ENCODE data around the gene CYP51A1.
"Not testable (repeated sequence)": the region's sequence is repeated elsewhere in the genome, so short reads cannot be mapped to it uniquely, and the experiment has no call there.

Gene CYP51A1

DNA sequence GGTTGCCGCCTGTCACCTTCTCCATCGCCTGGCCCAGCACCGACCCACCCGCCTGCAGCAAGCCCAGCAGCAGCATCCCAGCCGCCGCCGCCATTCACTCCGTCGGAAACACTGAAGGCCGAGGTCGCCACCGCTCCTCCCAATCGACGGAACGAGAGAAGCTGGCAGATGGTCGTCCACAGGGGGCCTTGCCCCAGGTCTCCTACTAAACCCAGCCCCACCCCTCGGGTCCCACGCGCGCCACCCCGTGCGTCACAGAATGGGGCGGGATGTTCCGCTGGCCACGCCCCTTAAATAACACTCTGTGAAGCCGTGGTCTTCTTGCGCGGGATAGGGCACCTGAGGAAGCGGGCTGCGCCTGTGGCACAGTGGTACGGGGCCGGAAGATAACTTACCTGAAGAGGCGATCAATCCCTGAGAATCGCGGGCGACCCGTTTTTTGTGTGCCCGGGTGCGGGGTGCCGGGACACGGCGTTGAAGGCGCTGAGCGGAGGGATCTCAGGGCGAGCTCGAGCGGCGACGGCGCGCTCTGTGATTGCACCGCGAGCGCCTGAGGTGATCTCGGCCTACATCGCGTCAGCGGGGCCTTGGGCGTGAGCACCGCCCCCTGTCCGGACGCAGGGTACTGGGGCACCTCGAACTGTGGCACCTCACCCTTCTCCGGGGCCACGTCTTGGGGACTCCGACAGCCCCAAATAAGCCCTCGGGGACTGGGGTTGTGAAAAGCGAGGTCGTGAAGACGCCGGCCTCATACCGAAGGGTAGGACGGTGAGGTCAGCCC, at the start of gene CYP51A1:
Gene CYP51A1 (minus strand): TSS at position 207 of the 781 bp plus-strand sequence. CDS start 113 bp downstream, at position 94.
- DNase-seq = peak; percentile 44 to 68

DNA sequence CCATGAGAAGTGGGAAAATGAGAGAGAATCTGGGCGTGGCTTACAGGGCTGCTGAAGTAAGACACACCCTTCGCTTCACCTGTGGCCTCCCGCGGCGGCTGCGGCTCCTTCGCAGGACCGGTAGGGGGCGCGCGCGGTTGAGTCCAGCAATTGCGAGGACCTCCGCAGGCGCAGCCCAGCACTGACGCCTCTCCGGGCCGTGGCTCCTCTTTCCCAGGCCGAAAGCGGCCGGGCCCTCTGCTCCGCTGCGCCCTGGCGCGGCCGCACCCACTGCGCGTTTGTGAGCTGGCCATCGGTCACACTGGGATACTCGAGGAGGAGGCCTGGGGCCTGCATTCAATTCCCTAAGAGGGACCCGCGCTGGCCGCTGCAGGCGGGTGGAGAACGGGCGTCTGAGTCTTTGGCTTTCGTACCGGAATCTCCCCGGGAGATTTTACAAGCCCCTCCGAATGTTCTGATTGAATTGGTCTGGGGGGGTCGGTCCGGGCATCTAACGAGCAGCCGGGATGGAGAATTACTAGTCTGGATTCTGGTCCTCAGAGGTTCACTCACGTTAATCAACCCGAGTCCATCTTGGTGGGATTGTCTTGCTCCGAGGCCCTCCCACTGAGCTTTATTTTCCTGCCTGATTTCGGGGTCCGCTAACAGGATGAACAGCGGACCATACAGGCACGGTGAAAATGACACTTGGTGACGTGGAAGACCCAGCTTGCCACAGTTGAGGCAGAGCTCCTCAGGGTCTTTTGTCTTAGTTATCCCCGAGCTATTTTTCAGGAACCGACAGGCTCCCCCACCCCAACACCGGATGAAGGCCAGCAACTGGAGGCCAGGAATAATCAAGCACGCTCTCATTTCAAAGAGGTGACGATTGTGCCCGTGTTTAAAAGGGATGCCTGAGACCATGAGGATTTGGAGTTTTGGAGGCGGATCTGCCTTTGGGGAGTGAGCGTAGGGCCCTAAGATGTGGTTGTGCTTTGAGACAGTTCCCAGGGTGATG, 44.9 kb upstream of the CYP51A1 start, which contains the start of gene LRRD1:
Gene LRRD1 (minus strand): TSS at position 215 of the 997 bp plus-strand sequence. CDS start 13,940 bp downstream, outside the sequence.
- peak; percentile 41 to 59 for DNase-seq

DNA sequence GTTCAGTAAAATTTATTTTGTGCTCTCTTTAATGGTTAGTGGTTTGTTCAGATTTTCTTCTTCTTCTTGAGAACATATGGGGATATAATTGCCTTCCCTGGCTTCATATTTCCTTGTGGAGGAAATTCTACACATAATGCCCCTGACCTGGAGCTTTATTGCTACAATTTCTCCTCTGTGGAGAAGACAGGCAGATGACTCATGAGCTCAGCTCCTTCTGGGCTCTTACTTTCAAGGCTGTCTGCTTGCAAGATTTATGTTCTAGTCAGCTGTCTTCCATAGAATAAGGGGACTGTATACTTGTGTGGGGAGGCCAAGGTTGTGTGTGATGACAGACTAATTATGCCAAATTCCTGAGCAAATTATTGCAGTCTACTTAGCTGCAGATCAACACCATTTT, 43.1 kb upstream of the CYP51A1 start:
- no peak for DNase-seq

DNA sequence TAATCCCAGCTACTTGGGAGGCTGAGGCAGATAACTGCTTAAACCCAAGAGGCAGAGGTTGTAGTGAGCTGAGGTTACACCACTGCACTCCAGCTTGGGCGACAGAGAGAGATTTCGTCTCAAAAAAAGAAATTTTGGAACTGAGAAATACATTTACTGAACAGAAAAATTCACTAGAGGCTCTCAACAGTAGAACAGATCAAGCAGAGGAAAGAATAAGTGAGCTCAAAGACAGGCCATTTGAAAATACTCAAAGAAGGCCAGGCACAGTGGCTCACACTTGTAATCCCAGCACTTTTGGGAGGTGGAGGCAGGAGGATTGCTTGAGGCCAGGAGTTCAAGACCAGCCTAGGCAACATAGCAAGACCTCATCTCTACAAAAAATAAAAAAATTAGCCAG, 35.3 kb upstream of the CYP51A1 start:
- DNase-seq = not testable (repeated sequence)

DNA sequence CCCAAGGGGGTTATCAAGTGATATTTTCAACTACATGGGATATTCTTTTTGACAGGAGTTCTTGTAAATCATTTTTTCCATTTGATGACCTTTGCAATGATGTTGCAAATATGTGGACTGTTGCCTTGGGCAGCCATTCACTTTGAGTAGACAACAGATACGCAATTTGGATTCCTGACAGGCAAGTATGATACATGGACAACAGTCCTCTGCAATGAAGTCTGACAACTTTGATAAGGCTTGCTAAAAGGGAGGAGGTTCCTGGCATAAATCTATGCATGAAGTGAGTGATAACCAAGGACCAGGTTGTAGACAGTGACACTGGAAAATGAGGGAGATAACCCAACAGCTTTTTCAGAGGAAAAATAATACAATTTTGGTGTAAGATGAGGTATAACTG, 27.0 kb upstream of the CYP51A1 start:
- no peak for DNase-seq

DNA sequence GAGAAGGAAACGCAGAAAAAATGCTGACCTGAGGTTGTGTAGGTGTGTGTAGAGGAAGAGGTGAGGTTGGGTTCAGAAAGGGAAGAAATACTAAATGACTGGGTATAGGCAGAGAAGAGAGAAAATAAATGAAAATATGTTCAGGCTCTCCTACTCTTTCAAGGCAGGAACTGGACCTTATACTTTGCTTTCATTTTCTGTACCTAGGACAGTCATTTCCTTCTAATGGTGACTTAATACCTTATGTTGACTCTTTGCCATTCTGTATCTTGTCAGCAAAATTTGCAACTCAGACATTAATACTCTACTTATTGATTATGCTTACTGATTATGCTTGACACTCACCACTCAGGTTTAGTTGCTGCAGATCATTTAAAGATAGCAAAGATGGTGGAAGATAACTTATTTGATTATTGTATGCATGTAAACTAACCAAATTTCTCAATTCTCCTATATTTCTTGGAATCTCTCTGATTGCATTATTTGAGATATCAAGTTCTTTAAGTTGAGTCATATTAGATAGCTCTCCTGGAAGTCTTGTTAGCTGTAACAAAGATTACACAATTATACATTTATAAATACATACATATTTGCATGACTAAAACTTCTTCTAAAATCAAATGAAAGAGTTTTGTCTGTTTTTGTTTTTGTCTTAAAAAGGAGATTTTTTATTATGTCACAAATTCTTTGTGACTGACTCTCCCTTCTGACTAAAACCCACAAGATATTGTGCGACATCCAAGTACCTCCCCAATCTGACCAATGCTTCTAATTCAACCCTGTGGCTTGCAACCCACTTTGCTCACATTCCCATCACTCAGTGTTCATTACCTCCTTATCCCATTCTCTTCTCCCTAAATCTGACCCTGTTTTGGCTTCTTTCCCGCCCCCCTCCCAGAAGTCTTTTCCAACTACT, 24.6 kb upstream of the CYP51A1 start:
- DNase-seq = no peak

DNA sequence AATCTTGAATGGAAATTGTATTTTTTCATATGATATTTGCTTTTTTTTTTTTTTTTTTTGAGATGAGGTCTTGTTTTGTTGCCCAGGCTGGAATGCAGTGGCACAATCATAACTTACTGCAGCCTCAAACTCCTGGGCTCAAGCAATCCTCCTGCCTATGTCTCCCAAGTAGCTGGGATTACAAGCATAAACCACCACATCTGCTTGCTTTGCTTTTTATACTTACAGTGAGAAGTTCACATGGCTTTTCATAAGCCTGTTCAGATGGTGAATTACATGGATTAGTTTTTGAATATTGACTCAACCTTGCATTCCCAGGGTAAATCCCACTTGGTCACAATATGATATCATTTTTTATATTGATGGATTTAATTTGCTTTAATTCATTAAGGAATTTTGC, 22.7 kb upstream of the CYP51A1 start:
- DNase-seq = no peak

DNA sequence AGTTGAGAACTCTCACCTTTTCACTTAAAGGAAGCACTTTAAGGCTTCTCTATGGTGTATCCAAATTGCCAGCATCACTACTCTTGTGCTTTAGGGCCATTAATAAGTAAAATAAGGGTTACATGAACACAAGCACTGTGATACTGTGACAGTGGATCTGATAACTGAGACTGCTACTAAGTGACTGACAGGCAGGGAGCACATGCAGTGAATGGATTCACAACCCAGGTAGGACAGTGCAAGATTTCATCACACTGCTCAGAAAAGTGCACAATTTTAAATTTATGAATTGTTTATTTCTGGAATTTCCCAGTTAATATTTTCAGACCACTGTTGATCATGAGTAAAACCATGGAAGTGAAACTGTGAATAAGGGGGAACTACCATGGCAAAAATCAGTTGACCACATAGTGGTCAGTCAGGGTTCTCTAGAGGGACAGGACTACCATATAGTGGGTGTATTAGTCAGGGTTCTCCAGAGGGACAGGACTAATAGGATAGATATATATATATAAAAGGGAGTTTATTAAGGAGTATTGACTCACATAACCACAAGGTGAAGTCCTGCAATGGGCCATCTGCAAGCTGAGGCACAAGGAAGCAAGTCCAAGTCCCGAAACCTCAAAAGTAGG, 20.9 kb upstream of the CYP51A1 start:
- no peak for DNase-seq

DNA sequence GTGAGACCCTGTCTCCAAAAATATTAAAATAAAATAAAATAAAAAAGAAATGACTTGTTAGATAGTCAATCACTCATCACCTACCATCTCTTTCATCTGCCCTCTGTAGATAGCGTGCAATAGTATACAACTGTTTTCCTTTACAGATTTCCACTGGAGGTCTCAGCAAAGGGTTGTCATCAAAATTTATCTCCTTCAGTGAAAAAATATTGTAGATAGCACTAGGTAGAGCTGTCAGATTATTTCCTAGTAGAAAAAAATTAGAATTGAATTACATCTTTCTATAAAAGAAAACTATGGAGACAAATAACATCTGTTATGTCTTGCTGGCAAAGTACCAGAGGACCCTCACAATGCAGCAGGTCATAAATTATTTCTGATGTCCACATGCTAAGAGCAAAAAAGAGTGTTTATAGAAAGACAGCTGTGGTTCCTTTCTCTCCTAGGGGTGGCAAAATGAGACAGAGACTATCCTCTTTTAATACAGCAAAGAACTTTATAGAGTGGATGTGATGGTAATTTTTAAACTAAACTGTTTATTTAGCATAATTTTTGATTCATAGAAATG, 16.3 kb upstream of the CYP51A1 start:
- no peak for DNase-seq

DNA sequence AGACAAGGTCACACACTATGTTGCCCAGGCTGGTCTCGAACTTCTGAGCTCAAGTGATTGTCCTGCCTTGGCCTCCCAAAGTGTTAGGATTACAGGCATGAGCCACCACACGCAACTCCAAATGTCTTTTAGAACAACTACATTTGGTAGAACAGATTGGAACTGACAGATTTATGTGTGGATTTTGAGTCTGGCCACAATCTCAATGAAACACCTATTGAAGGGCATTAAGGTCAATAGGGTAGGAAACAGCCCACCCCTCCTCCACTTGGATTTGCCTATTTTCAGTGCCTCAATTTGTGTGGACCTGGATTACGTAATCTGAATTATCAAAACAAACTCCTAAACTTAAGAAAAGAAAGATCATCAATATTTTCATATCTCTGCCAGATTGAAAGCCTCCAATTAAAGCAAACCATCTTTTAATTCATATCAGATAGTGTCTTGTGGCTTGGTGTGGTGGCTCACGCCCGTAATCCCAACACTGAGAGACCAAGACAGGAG, 15.5 kb upstream of the CYP51A1 start:
- no peak for DNase-seq

DNA sequence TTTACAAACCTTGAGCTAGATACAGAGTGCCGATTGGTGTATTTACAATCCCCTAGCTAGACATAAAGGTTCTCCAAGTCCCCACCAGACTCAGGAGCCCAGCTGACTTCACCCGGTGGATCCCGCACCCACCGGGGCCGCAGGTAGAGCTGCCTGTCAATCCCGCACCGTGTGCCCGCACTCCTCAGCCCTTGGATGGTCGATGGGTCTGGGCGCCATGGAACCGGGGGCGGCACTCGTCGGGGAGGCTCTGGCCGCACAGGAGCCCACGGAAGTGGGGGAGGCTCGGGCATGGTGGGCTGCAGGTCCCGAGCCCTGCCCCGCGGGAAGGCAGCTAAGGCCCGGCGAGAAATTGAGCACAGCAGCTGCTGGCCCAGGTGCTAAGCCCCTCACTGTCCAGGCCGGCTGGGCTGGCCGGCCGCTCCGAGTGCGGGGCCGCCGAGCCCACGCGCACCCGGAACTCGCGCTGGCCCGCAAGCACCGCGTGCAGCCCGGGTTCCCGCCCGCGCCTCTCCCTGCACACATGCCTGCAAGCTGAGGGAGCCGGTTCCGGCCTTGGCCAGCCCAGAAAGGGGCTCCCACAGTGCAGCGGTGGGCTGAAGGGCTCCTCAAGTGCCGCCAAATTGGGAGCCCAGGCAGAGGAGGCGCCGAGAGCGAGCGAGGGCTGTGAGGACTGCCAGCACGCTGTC, 9.1 kb upstream of the CYP51A1 start:
- DNase-seq = not testable (repeated sequence)

DNA sequence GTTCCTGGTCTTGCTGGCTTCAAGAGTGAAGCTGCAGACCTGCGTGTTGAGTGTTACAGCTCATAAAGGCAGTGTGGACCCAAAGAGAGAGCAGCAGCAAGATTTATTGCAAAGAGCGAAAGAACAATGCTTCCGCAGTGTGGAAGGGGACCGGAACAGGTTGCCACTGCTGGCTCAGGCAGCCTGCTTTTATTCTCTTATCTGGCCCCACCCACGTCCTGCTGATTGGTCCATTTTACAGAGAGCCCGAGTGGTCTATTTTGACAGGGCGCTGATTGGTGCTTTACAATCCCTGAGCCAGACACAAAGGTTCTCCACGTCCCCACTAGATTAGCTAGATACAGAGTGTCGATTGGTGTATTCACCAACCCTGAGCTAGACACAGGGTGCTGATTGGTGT, 8.5 kb upstream of the CYP51A1 start:
- not testable (repeated sequence) for DNase-seq

DNA sequence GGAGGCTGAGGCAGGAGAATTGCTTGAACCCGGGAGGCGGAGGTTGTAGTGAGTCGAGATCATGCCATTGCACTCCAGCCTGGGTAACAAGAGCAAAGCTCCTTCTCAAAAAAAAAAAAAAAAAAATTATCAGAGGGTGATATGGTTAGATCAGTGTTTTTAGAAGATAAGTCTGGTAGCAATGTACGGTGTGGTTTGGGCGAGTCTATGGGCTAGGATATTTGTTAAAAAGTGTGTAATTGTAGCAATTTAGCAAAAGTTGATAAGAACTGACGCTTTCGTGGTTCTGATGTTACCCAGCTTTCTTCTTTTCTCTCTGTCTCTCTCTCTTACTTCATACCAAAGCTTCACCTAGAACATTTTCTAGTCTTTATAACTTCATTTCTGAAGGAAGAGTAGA, 6.9 kb upstream of the CYP51A1 start:
- no peak for DNase-seq

DNA sequence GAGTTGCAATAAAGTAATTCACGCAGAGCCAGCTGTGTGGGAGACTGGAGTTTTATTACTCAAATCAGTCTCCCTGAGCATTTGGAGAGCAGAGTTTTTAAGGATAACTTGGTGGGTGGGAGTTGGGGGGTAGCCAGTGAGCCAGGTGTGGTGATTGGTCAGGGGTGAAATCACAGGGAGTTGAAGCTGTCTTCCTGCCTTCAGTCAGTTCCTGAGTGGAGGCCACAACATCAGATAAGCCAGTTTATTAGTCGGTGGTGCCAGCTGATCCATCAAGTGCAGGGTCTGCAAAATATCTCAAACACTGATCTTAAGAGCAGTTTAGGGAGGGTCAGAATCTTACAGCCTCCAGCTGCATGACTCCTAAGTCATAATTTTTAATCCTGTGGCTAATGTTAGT, 3.3 kb upstream of the CYP51A1 start:
- DNase-seq = no peak

DNA sequence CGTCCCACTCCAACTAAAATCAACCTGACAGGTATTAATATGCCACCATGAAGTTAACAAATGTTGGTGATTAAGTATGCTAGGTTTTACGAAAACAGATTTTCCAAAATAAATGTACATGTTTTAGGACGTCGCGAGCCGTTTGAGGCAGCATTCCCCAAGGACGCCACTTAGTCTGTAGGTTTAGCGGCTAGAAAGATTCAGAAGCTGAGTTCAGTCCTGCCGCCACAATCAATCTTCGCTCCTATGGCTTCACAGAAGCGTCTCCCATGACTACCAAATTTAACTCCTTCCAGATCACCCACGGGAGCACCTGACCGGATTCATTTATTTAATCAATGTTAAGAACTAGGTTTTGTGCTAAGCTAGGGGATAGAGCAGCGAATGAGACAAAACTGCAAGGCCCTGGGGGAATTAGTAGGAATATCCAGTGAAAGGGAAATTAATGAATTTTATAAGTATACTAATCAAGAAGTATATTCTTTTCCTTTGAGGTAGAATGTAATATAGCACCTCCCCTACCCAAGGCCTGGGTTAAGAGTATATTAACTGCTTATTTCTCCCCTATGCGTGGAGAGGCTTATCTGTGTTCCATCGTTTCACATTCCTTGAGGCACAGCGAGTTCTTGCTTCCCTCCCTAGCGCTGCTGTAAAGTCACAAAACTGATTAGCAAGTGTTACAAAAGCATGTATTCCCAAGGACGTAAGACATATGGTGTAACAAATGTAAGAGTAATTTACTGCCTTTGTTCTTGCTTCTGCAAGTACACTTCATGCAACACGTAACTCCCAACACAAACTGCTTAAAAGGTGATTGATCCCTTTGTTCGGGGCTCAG, 994 bp upstream of the CYP51A1 start:
- DNase-seq = no peak

DNA sequence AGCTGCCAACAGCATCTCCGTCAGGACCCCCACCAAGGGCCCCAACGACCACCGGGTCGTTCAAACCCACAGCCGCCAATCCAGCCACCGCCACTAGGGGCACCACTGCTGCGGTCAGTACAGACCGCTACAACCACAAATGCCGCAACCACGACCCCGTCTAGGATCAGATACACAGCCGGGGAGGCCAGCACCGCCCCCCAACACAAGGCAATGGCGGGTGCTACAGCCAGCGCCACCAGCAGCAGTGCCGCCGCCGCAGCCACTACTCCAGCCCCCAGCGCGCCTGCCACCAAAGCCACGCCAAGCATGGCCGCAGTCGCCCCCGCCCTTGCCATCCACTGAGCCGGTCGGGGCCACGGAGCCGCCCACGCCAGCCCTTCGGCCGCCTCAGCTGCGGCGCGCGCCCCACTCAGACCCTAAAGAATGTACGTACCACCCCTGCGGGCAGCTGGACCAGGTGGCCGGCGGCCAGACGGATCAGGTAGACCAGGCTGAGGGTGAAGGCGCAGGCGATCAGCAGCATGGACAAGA, 473 bp downstream of the CYP51A1 start:
- peak in 1 of 2 experiments; percentile 56 for DNase-seq

DNA sequence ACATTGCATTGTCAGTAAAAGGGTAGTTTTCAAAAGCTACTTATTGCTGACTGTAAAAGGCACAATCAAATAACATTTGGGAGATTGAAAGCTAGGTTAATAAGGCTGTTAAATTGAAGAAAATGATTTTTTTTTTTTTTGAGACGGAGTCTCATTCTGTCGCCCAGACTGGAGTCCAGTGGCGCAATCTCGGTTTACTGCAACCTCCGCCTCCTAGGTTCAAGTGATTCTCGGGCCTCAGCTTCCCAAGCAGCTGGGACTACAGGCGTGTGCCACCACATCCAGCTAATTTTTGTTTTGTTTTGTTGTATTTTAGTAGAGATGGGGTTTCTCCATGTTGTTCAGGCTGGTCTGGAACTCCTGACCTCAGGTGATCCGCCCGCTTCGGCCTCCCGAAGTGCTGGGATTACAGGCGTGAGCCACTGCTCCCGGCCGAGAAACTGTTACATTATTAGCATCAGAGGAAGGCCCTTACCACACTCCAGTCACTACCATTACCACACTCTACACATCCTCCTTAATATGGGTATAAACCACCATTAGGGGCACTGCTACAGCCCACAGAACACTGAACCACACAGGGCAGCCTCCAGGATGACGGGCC, 1.0 kb downstream of the CYP51A1 start:
- DNase-seq = peak in 1 of 2 experiments; percentile 56

DNA sequence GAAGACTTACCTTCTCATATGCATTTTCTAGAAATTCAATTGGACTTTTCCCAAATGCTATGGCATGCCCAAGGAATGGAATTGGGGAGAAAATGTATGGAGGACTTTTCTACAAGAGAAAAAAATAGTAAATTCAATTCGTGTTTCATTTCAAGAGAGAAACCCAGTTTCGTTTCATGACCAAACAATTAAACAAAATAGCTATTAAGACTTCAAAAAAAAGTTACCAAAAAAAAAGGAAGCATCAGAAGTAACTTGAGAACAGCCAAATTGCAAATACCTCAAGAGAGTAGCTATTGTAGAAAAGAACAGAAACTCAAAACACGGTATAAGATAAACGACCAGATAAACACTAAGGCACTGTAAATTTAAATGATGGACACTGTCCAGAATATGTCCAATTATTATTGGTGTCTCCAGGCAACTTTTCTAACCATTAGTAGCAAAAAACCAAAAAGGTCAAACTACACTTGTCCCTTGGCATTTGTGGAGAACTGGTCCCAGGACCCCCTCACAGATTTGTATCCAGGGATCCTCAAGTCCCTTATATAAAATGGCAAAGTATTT, 2.4 kb downstream of the CYP51A1 start:
- no peak for DNase-seq

DNA sequence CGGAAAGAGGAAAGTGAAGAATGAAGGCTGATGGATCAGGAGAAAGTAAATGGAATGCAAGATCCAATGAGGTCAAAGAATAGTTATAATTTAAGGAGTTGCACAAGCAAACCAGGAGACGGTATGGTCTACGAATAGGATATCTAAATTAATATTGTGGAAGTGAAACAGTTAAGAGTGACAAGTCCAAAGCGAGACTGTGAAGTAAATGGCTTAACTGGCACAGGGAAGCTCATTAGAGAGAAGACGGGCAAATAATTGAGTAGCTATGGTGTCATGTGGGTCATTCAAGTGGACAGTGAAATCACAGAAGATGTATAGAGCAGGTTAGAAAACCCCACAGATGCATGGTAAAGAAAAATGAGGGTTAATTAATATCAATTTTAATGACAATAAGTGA, 3.2 kb downstream of the CYP51A1 start:
- no peak for DNase-seq
